HG02852 (cell line): ENCODE results near the gene C1GALT1.
"Not testable (repeated sequence)": the region's sequence is repeated elsewhere in the genome, so short reads cannot be mapped to it uniquely, and the experiment has no call there.

Experiments used
- ATAC-seq: cut with Tn5 transposase; IDR thresholded peaks from one replicate; pipeline ENCODE4 v1.9.1; 2021; ENCODE audit warnings: mild to moderate bottlenecking, moderate library complexity; ENCODE audit not compliant: unreplicated experiment

Gene C1GALT1

DNA sequence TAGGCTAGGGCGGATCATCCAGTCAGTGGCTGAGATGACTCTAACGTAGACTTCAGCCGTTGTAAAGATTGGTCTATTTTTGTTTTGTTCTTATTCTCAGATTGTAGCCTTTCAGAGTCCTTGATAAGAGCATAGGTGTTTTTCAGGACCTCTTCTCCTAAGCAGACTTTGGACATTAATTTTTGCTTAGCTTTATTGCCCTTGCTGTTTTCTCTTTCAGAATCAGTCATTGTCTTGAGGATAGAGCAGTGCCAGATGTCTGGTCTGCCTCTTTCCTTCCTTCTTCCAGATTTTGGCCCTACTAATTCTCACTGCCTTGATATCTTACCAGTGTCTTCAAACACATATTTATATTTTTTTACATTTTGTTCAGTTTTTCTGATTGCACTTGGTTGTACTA lies 49.5 kb downstream of the C1GALT1 start:
- no peak for ATAC-seq

DNA sequence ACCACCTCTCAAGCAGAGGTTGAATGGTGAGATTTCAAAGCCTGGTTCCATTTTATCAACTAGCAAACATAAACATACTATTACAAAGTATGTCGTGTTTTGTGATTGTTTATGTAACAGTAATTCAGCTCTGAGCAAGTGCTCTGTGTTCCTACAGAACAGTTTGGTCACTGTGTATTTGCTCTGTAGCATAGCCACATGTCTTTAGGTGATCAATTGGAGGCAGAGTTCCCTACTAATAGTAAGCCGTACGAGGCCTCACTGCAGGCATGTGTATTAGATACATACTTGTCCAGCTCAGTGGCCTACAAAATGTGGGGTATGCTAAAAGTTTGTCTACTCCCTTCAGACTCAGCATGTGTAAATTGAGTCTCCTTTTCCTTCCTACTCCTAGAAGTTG lies 53.0 kb downstream of the C1GALT1 start:
- ATAC-seq = no peak

DNA sequence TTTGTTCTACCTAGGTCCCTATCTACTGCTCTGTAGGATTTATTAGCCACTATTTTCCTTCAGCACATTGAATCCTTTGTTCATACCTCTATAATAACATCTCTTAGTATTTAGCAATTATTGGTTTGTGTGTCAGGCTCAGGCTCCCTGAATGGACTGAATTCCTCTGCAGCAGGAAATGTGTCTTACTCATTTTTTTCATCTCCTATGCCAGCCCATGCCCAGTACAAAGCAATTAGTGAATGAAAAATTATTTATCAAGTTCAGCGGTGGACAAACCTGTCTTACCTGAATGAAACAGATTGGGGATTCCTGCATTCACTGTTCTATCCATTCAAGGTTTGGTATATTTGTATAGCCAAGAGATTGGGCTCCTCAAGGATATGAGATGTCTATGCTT lies 53.7 kb downstream of the C1GALT1 start:
- no peak for ATAC-seq

DNA sequence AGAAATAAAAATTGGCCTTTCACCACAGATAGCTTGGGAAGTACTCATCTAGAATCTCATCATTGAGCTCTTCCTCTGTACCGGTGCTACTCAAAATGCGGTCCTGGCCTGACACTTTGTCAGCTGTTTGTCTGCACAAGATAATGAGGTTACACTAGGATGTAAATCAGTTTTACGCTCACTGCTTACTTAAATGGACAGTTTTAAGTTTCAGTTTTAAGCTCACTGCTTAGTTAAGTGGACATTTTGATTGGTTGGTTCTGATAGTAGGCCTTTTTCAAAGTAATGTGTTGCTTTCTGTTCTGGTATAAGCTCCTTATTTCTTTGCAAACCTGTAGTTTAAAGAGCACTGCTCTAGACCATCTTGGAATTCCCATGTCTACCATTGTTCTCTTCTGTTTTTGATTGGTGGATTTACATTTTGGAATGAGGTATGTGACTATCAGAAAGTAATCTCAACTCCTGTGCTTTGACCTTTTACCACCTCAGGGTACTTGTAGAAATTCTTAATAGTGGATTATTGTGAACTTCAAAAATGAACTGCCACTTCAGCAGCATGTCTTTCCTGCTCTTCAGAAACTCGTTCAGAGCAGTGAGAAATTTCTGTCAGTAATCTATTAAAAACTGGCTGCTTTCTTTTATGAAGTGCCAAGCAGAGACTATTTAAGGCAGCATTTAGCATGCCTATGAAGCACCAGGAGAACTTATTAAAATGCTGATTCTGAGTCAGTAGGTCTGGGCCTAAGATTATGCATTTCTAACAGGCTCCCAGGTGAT lies 55.0 kb downstream of the C1GALT1 start:
- no peak for ATAC-seq

DNA sequence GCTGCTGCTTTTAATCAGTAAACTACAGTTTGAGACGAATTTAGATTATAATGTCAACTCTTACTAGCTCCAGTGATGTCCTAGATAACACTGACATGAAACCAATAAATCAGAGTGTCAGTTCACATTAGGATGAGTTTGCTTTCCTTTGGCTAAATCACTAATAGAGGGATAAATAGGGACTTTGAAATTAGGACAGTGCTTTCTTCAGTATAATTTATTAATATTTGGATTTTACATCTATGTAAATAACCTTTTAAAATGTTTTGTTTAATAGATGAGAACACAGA lies 55.6 kb downstream of the C1GALT1 start:
- no peak for ATAC-seq

DNA sequence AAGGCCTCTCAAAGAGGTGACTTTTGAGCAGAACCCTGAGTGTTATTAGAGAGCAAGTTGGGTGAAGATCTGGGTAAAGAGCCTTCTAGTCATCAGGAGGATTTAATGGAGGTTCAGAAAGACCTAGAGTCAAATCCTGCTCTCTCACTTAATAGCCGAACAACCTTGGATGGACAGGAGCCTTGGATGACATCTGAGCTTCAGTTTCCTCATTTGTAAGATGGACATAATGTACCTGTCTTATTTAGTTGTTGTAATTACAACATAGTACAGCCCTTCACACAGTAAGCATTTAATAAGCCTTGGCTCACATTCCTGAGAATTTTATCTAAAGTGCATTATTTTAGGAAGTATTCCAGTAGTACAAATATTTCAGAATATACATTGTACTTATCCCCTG lies 57.0 kb downstream of the C1GALT1 start:
- ATAC-seq = no peak

DNA sequence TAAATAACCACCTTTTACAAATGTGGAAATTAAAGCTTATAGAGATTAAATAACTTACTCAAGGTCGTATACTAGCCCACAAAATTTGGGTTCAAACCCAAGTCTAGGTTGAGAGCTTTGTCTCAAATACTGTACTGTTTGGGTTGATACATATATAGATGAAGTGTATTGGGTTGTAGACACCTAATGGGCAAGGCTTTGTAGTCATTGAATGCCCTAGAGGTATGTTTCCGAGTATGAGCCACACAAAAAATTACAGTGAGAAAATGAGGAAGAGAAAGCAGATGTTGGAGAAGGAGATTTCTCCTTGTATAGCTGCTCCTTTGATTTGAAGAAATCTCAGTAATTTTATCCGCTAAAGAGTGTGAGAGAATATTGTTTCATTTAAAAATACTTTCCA lies 60.6 kb downstream of the C1GALT1 start:
- ATAC-seq = no peak

DNA sequence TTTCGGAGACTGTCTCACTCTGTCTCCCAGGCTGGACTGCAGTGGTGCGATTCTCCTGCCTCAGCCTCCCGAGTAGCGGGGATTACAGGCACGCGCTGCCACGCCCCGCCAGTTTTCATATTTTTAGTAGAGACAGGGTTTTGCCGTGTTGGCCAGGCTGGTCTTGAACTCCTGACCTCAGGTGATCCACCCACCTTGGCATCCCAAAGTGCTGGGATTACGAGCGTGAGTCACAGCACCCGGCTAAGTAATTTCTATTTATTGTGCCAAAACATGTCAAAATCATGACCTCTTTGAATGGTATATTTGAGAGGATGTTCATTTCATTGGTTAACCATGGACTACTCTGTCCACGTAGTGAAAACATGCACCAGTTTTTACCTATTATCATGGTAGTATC lies 62.9 kb downstream of the C1GALT1 start:
- ATAC-seq = not testable (repeated sequence)

DNA sequence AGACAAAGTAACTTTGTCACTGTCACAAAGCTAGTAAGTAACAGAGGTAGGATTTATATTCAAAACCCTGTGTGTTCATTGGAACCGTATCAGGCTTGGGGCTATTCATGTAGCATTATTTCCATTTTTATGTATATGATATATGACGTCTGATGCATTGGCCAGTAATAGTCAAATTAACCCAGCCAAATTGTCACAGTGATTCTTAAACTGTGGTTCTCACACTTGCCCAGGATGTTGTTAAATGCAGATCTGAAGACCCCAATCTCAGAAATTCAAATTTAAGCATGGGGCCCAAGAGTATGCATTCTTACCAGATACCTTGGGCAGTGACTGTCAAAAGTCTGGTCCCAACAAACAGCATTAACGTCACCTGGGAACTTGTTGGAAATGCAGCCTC lies 63.9 kb downstream of the C1GALT1 start:
- ATAC-seq = no peak

DNA sequence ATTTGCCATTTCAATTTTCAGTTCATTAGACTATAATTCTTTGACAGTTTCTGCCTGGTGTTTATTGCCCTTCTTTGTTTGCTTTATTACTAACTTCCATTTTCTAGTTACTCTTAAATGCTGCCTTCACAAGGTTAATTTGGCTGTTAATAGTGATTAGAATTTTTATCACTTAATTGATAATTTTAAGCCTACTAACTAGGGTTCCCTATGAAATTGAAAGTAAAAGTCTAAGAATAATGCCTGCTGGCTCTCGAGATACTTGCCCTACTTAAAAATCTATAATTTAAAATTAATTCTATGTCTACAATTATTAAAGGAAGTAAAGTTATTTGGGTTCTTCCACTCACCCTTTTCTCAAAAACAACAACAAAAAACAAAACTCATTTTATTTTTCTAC lies 65.3 kb downstream of the C1GALT1 start:
- no peak for ATAC-seq

DNA sequence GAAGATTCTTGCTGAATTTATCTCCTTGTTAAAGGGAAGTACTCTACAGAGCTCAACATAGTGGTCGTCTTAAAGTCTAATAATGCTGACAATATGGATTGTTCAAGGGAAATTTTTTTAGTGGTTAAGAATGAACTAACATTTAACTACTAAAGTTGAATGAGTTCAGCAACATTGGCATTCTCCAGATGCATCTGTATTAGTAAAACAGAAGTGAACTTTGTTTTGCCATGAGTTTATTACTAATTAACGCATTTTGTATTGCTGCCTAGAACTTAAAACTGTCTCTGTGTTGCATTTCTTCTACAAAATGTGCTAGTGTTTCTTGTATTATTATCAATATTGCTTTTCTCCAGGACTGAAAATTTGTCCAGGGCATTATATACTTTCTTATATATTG lies 67.5 kb downstream of the C1GALT1 start:
- no peak for ATAC-seq

DNA sequence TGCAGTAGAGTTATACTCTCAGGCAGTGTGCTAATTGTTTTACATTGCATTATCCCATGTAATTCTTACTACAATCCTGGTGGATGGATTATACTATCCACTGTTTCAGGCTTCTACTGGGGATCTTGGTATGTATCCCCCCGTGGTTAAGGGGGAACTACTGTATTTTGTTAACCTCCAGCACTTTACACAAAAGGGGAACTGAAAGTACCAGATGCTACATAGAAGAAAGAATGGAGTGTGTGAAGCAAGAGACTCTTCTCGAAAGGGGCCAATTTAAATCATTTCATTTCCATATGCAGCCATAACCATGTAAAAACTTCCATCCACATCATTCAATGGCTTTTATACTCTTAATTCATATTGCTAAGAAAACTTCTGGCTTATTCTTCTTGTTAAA lies 69.4 kb downstream of the C1GALT1 start:
- peak; percentile 100 for ATAC-seq

DNA sequence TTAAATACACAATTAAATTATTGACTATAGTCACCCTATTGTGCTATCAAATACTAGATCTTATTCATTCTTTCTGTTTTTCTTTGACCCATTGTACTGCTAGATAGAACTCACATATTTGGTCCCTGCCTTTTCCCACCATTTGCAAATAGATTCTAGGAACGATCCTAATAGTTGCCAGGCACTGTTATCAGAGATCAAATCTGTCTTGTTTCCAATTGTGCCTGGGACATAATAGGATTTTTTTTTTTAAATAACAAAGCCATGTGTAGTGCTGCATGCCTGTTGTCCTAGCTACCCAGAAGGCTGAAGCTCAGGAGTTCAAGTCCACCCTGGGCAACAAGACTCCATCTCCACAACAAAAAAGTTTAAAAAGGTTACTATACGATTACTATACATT lies 72.0 kb downstream of the C1GALT1 start:
- ATAC-seq = no peak

DNA sequence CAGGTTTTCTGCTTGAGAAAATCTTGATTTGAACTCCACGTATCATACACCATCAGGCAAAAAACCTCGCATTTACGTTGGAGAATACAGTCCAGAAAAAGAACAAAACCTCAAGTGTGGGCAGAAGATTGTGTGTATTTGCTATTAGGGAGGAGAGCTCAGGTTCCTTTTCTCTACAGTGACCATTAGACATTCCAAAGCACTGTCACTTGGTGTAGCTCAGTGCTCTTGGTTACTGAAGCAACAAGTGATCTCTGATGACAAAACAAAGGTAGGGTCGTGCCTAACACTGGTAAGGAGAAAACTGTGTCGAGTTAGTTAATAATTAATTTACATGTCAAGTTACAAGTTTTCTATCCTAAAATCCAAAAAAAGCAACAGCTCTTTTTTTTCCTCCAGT lies 72.6 kb downstream of the C1GALT1 start:
- no peak for ATAC-seq

DNA sequence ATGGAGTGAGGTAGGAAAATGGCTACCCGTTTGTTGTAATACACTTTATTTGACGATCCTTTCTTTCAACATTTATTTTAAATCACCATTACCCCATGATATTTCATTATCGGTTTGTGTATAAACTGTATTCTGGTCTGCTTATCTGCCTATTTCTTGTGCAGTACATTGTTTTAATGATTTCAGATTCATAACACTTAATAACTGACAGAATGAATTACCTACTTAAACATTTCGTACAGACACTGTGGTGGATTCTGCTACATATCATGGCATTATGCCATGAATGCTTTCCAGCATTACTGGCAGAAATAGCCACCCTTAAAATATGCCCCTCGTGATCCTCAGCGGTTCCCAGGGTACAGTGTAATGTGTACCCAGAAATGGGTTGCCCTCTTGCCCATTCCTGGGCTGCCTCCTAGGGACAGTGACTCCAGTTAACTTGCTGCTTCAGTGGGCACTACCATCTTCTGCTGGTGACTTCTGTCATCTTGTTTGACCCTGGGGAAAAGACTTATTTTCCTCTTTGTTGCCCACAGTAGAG lies 74.5 kb downstream of the C1GALT1 start:
- ATAC-seq = no peak

DNA sequence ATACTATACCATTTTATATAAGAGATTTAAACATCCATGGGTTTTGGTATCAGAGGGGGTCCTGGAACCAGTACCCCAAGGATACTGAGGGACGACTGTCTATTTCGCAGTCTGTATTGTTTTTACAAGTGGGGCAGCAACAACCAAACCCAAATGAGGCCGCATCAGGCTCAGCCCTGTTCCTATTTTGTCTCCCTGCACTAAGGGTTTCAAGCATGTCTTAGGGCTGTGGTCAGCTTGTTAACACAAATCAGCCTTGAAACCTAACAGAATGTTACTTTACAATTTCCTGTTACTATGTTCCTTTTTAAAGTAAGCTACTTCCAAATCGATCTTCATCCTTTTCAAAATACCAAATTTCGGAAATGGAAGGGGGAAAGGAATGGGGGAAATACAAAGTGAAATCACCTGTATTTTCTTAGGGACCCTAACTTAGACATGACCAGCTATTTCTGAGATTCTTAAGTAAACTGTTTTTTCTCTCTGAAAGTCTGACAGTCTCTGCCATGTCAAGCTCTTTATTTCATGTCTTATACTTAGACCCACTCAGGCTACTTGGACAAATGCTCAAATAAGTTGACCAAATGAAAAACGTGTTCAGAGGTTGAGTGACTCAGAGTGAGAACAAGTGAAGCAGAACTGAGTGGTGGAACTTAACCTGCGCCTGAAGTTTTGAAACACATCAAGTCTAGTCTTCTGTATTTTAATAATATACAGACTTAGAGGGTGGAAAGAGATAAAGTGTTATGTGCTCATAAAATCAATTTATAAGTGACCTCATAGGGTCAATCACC lies 75.8 kb downstream of the C1GALT1 start:
- ATAC-seq = peak; percentile 90

DNA sequence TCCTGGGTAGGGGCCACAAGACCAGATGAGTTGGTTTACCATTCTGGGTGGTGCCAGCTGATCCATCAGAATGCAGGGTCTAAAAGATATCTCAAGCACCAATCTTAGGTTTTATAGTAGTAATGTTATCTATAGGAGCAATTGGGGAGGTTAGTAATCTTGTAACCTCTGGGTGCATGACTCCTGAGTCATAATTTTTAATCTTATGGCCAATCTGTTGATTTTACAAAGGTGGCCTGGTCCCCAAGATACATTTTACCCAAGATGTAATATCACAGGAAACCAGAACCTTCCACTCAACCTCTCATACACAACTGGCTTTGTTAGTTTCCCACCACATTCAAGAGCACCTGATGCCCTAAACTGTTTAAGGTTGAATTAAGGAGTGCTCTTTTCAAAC lies 79.5 kb downstream of the C1GALT1 start:
- no peak for ATAC-seq

DNA sequence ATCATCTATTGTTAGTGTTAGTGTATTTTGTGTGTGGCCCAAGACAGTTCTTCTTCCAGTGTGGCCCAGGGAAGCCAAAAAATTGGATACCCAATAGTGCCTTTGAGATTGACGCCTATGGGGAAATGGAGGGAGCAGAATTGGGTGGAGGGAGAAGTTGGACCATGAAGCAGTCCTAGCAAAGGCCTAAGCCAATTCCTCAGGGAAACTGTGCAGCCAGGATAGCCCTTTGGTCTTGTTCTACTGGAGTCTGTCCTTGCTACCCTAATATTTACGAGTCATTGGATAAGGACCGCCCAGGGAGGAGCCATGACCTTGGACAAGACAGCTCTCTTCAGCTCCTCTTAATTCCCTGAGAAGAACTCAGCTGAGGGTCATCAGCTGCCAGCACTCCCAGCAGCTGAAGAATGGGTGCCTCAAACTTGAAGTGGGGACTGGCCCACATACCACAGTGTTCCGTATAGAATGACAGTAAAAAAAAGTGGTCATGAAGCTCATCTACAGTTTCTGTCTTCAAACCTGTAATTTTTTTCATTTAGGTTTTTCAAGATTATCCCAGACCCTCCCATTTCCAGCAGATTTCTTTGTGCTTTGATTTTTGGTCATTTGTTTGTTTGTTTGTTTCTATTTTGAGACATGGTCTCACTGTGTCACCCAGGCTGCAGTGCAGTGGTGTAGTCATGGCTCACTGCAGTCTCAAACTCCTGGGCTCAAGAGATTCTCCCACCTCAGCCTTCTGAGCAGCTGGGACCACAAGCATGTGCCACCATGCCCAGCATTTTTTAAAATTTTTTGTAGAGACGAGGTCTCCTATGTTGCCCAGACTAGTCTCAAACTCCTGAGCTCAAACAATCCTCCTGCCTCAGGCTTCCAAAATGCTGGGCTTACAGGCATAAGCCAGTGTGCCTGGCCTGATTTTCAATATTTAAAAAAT lies 81.2 kb downstream of the C1GALT1 start:
- ATAC-seq = no peak

DNA sequence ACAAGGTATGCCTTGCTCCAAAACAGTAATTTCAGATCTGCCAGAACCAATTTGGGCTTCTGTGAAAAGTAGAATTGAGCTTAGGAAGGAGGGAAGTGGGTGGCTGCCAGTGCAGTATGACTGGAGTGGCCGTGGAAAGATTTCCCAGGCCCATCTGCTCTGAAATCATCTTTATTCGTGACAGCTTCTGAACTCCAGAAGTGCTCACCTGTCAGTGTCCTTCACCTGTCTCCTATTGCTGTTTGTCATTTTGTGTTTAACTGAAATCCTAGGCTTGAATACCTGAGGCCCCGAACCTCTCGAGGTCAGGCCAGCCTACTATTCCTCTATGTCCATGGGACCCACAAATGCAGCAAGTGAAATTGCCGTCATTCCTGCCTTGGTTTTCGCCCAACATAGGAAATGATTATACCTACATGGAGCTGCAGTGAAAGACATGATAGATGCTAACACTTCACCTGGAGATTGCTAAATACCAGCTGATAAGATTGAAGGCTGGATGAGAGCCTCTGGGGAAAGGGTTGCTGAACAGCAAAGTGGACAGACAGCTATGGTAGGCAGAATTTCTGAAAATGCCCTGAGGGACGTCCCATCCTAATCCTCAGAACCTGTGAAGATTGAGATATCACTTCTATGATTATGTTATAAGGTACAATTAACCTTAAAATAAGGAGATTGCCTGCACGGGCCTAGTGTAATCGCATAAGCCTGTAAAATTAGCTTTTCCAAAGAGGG lies 82.1 kb downstream of the C1GALT1 start:
- ATAC-seq = no peak
